ENCODE measurements around the gene MAP3K5. TPM values are rescaled to one million over a fixed set of nuclear protein-coding genes. Genes with fewer than 3 reads are reported as not detected.

Gene MAP3K5
- polyA plus RNA-seq, 2 donors = 5.2 to 5.6 TPM

DNA sequence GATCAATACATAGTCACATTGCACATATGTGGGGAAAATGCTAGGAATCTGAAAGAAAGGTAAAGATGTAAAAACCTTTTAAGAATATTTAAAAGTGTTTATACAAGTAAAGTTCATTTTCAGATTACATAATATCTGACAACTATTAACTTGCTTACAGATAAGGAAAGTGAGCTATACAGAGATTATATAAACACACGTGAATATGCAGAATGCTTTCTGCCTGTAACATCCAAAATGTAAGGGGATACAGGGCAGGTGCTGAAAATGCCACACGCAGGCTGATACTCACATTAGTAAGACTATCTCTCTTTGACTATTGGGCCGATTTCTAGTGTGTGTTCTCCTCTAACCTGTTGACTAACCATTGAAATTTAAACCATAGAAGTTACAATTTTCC is 224.1 kb downstream of the MAP3K5 start:
- Histone ChIP-seq H3K4me3 (ENCODE audit: low read depth in 1 of 2, low read length in 2 of 2) (no peak overlapping the region), H3K36me3 (ENCODE audit: control insufficient read depth in 2 of 2, insufficient read depth in 2 of 2, low read length in 1 of 2) (peaks cover 1 to 4% of the 10 kb centered on the region in 2 donors), H3K27ac (ENCODE audit: low read depth in 2 of 2, low read length in 1 of 2) (no peak overlapping the region), H3K4me1 (ENCODE audit: control insufficient read depth in 2 of 2, insufficient read depth in 2 of 2, low read length in 1 of 2) (no peaks in the 10 kb centered on the region), H3K9me3 (ENCODE audit: control insufficient read depth in 2 of 2, insufficient read depth in 1 of 2, low read depth in 1 of 2, low read length in 1 of 2) (peaks cover 0 to 5% of the 10 kb centered on the region in 2 donors), H3K27me3 (ENCODE audit: control insufficient read depth in 1 of 2, insufficient read depth in 2 of 2, low read length in 2 of 2) (no peaks in the 10 kb centered on the region)
- WGBS, 2 donors = 79 to 90% methylated on average over 3 of the region's 3 CpGs

DNA sequence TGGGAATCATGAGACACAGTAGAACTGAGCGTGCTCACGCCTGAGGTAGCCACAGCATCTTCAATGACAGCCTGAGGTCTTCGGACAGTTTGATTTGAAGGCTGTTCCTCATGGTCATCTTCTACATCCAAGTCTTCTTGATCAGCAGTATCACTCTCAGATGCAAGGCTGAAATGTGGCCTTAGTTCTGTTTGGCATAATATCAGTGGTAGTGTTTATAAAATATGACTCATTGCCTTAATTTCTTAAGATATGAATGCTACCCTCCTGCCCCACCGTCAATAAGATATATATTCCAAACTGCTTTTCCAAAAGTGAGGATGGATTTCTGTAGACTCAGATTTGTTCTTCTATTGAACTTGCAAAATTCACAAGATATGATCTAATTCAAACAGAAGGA is 224.6 kb downstream of the MAP3K5 start:
- 86 to 92% methylated on average over 4 of the region's 4 CpGs for WGBS, 2 donors
- H3K36me3 ChIP-seq (ENCODE audit: control insufficient read depth in 2 of 2, insufficient read depth in 2 of 2, low read length in 1 of 2) = peaks cover 0 to 4% of the 10 kb centered on the region in 2 donors
- no peak overlapping the region for H3K4me3 ChIP-seq (ENCODE audit: low read depth in 1 of 2, low read length in 2 of 2)
- no peaks in the 10 kb centered on the region for H3K4me1 ChIP-seq (ENCODE audit: control insufficient read depth in 2 of 2, insufficient read depth in 2 of 2, low read length in 1 of 2)
- peaks cover 0 to 5% of the 10 kb centered on the region in 2 donors for H3K9me3 ChIP-seq (ENCODE audit: control insufficient read depth in 2 of 2, insufficient read depth in 1 of 2, low read depth in 1 of 2, low read length in 1 of 2)
- no peaks in the 10 kb centered on the region for H3K27me3 ChIP-seq (ENCODE audit: control insufficient read depth in 1 of 2, insufficient read depth in 2 of 2, low read length in 2 of 2)
- H3K27ac ChIP-seq (ENCODE audit: low read depth in 2 of 2, low read length in 1 of 2) = no peak overlapping the region

DNA sequence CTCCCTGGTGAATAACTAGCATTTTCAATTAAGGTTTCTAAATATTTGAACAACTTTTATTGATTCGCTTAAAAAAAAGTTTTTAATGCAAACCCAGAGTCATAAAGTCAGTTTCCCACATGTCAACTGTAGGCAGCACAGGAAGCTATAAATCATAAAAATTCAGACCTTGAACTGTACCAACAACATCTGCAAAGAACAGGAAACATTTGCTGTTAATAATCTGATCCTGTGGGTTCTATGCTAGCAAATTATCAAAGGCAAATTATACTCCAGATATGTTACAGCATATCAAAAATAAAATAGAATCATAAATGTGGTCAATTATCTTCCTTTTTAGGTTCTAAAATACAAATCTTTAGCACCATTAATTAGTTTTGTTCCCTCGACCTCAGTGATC is 225.4 kb downstream of the MAP3K5 start:
- WGBS, 2 donors = 59 to 60% methylated on average over 2 of the region's 2 CpGs
- no peaks in the 10 kb centered on the region for H3K4me1 ChIP-seq (ENCODE audit: control insufficient read depth in 2 of 2, insufficient read depth in 2 of 2, low read length in 1 of 2)
- H3K36me3 ChIP-seq (ENCODE audit: control insufficient read depth in 2 of 2, insufficient read depth in 2 of 2, low read length in 1 of 2) = peaks cover 0 to 4% of the 10 kb centered on the region in 2 donors
- no peak overlapping the region for H3K27ac ChIP-seq (ENCODE audit: low read depth in 2 of 2, low read length in 1 of 2)
- H3K9me3 ChIP-seq (ENCODE audit: control insufficient read depth in 2 of 2, insufficient read depth in 1 of 2, low read depth in 1 of 2, low read length in 1 of 2) = peaks cover 0 to 5% of the 10 kb centered on the region in 2 donors
- no peak overlapping the region for H3K4me3 ChIP-seq (ENCODE audit: low read depth in 1 of 2, low read length in 2 of 2)
- H3K27me3 ChIP-seq (ENCODE audit: control insufficient read depth in 1 of 2, insufficient read depth in 2 of 2, low read length in 2 of 2) = no peaks in the 10 kb centered on the region

DNA sequence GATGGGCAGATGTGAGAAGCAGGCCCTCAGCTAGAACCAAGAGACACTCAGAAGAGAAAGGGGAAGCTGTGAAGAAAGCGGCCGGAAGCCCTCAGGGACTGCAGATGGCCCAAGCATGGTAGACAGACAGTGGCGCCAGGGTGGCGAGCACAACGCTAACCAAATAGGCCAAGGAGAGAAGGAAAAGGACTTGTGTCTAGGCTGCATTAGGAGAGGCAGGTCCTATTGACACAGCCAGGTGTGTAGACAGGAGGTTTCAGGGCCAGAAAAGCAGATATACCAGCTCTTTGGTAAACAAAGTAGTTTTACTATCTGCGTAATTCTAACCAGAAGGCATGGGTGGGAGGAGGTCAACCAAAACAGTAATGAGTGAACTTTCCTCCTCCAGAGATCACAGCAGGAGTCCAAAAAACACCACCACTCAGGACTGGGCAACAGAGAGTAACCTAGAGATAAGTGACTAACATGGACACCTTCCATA is 226.2 kb downstream of the MAP3K5 start:
- H3K9me3 ChIP-seq (ENCODE audit: control insufficient read depth in 2 of 2, insufficient read depth in 1 of 2, low read depth in 1 of 2, low read length in 1 of 2) = peaks cover 0 to 2% of the 10 kb centered on the region in 2 donors
- no peaks in the 10 kb centered on the region for H3K4me1 ChIP-seq (ENCODE audit: control insufficient read depth in 2 of 2, insufficient read depth in 2 of 2, low read length in 1 of 2)
- 86 to 91% methylated on average over 6 of the region's 6 CpGs for WGBS, 2 donors
- no peak overlapping the region for H3K27ac ChIP-seq (ENCODE audit: low read depth in 2 of 2, low read length in 1 of 2)
- H3K36me3 ChIP-seq (ENCODE audit: control insufficient read depth in 2 of 2, insufficient read depth in 2 of 2, low read length in 1 of 2) = peaks cover 0 to 6% of the 10 kb centered on the region in 2 donors
- H3K27me3 ChIP-seq (ENCODE audit: control insufficient read depth in 1 of 2, insufficient read depth in 2 of 2, low read length in 2 of 2) = no peaks in the 10 kb centered on the region
- H3K4me3 ChIP-seq (ENCODE audit: low read depth in 1 of 2, low read length in 2 of 2) = no peak overlapping the region

DNA sequence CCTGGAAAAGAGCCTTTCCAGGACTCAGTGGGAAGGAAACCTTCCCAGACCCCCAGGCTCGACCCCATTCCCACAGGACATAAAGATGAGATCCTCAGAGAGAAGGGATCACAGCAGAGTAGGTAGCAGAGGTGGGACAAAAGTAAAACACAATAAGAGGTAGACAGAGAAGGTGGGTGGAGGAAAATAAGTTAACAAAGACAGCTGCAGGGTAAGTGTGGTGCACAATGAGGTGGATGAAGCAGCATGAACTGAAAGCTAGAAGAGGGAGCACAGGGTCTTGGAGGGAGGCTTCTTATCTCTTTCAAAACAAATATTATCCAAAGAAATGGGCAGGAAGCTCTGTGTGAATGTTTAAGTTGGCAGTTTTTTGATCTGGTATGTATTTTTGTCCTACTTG is 228.1 kb downstream of the MAP3K5 start:
- Histone ChIP-seq H3K4me3 (ENCODE audit: low read depth in 1 of 2, low read length in 2 of 2) (no peak overlapping the region), H3K27me3 (ENCODE audit: control insufficient read depth in 1 of 2, insufficient read depth in 2 of 2, low read length in 2 of 2) (no peaks in the 10 kb centered on the region), H3K36me3 (ENCODE audit: control insufficient read depth in 2 of 2, insufficient read depth in 2 of 2, low read length in 1 of 2) (peaks cover 0 to 6% of the 10 kb centered on the region in 2 donors), H3K9me3 (ENCODE audit: control insufficient read depth in 2 of 2, insufficient read depth in 1 of 2, low read depth in 1 of 2, low read length in 1 of 2) (no peaks in the 10 kb centered on the region), H3K4me1 (ENCODE audit: control insufficient read depth in 2 of 2, insufficient read depth in 2 of 2, low read length in 1 of 2) (no peaks in the 10 kb centered on the region), H3K27ac (ENCODE audit: low read depth in 2 of 2, low read length in 1 of 2) (no peak overlapping the region)
- WGBS, 2 donors = 35 to 50% methylated on average over 1 of the region's 1 CpG

DNA sequence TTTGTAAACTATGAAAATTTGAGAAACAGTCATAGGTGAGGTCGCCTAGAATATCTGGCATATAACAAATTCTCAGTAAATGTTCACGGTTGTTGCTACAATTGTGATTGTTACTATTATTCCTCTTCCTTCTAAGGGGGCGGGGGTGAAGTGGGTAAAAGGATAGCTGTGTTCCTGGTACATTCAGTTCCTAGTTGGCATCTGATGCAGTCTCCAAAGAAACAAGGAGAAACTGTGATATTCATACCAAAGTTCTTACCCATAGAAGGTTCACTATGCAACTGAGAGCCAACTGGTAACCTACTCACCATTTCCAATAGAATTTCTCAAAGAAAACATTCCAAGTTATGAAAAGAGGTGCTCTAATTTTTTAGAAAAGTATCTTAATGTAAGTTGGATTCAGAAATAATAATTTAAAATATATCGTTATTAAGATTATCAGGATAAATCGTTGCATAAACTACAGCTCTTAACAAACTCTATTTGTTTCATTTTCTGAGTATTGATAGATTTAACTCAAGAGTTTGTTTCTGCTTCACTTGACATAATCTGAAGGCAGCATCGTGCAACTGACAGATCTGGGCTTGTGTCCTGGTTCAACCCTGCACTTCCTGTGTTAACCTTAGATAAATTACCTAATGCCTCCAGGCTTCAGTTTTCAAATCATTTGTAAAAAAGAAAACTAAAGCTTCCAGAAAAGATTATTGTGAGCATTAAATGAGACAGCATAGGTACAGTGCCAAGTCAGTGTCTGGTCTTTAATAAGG is 228.7 kb downstream of the MAP3K5 start:
- Histone ChIP-seq H3K36me3 (ENCODE audit: control insufficient read depth in 2 of 2, insufficient read depth in 2 of 2, low read length in 1 of 2) (peaks cover under 1 to 6% of the 10 kb centered on the region in 2 donors), H3K9me3 (ENCODE audit: control insufficient read depth in 2 of 2, insufficient read depth in 1 of 2, low read depth in 1 of 2, low read length in 1 of 2) (no peaks in the 10 kb centered on the region), H3K27me3 (ENCODE audit: control insufficient read depth in 1 of 2, insufficient read depth in 2 of 2, low read length in 2 of 2) (no peaks in the 10 kb centered on the region), H3K27ac (ENCODE audit: low read depth in 2 of 2, low read length in 1 of 2) (no peak overlapping the region), H3K4me3 (ENCODE audit: low read depth in 1 of 2, low read length in 2 of 2) (no peak overlapping the region), H3K4me1 (ENCODE audit: control insufficient read depth in 2 of 2, insufficient read depth in 2 of 2, low read length in 1 of 2) (no peaks in the 10 kb centered on the region)
- 58 to 66% methylated on average over 6 of the region's 6 CpGs for WGBS, 2 donors

DNA sequence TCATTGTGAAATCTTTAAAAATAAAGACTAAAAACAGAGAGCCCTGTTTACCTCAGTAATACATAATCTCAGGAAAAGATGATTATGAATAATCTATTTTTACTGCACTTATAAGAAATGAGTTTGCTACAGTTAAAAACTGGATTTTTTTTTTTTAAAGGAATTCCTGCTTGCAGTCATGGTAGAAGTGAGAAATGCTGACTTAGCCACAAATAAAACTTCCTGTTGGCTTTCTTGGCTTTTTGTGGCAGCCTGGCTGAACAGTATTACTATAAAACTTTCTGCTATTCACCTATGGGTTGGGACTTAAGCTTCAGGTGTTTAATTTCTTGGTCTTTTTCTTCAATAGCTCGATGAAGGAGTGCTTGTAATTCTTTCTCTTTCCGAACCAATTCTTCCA is 230.1 kb downstream of the MAP3K5 start:
- H3K4me1 ChIP-seq (ENCODE audit: control insufficient read depth in 2 of 2, insufficient read depth in 2 of 2, low read length in 1 of 2) = no peaks in the 10 kb centered on the region

DNA sequence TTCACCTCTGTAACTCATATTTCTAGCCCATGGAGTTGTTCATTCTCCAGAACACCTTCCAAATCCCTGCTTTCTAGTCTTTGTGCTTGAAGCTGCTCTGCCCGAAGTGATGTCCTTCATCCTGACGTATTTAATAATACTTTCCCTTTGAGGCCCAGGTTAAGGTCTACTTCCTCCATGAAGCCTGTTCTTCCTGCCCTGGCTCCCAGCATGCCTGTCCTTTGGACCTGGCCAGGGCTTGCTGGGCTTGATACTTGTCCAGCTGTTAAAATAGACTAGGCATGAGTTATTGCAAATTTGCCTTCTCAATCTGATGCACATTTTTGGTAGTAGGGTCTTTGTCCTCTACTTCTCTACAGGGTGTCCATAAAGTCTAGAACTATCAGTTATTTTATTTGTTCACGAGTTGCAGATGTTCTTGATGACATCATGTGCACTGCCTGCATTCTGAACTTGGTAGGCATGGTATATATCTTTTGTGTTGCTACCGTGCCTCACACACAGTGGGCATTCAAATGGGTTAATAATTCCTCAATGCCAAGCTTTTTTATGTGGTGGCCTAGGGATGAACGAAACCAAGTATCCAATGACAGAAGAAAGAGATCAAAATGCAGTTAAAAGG is 239.0 kb downstream of the MAP3K5 start:
- Histone ChIP-seq H3K27me3 (ENCODE audit: control insufficient read depth in 1 of 2, insufficient read depth in 2 of 2, low read length in 2 of 2) (no peaks in the 10 kb centered on the region), H3K4me3 (ENCODE audit: low read depth in 1 of 2, low read length in 2 of 2) (no peak overlapping the region), H3K27ac (ENCODE audit: low read depth in 2 of 2, low read length in 1 of 2) (no peak overlapping the region), H3K4me1 (ENCODE audit: control insufficient read depth in 2 of 2, insufficient read depth in 2 of 2, low read length in 1 of 2) (no peaks in the 10 kb centered on the region), H3K9me3 (ENCODE audit: control insufficient read depth in 2 of 2, insufficient read depth in 1 of 2, low read depth in 1 of 2, low read length in 1 of 2) (no peaks in the 10 kb centered on the region), H3K36me3 (ENCODE audit: control insufficient read depth in 2 of 2, insufficient read depth in 2 of 2, low read length in 1 of 2) (no peaks in the 10 kb centered on the region)
- WGBS, 2 donors = 75 to 87% methylated on average over 5 of the region's 5 CpGs

More for the DNA sequence above, 230.1 kb downstream of the MAP3K5 start:
- Histone ChIP-seq H3K27me3 (ENCODE audit: control insufficient read depth in 1 of 2, insufficient read depth in 2 of 2, low read length in 2 of 2) (no peaks in the 10 kb centered on the region), H3K9me3 (ENCODE audit: control insufficient read depth in 2 of 2, insufficient read depth in 1 of 2, low read depth in 1 of 2, low read length in 1 of 2) (no peaks in the 10 kb centered on the region), H3K4me3 (ENCODE audit: low read depth in 1 of 2, low read length in 2 of 2) (no peak overlapping the region), H3K36me3 (ENCODE audit: control insufficient read depth in 2 of 2, insufficient read depth in 2 of 2, low read length in 1 of 2) (peaks cover 2 to 4% of the 10 kb centered on the region in 2 donors), H3K27ac (ENCODE audit: low read depth in 2 of 2, low read length in 1 of 2) (no peak overlapping the region)
- WGBS, 2 donors = 76 to 79% methylated on average over 2 of the region's 2 CpGs

DNA sequence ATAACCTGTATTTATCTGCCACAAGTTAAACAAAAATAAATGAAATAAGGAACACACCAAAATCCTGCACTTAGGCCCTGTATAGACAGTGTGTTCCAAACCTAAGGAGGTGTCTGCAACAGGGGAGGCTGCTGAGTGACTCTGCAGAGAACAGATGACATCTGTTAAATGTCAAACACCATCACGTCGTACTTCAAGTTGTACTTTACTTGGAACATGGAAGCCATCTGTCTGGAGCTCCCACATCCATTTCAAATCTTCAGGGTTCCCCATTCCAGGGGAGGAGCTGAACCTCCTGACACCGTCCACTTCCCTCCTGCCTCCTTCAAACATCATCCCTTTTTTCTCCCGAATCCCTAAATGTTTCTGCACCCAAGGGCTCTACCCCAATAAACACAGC is 240.2 kb downstream of the MAP3K5 start:
- Histone ChIP-seq H3K4me3 (ENCODE audit: low read depth in 1 of 2, low read length in 2 of 2) (no peak overlapping the region), H3K9me3 (ENCODE audit: control insufficient read depth in 2 of 2, insufficient read depth in 1 of 2, low read depth in 1 of 2, low read length in 1 of 2) (no peaks in the 10 kb centered on the region), H3K36me3 (ENCODE audit: control insufficient read depth in 2 of 2, insufficient read depth in 2 of 2, low read length in 1 of 2) (no peaks in the 10 kb centered on the region), H3K27me3 (ENCODE audit: control insufficient read depth in 1 of 2, insufficient read depth in 2 of 2, low read length in 2 of 2) (no peaks in the 10 kb centered on the region), H3K4me1 (ENCODE audit: control insufficient read depth in 2 of 2, insufficient read depth in 2 of 2, low read length in 1 of 2) (no peaks in the 10 kb centered on the region), H3K27ac (ENCODE audit: low read depth in 2 of 2, low read length in 1 of 2) (no peak overlapping the region)
- 75 to 78% methylated on average over 4 of the region's 4 CpGs for WGBS, 2 donors

Data from esophagus (tissue), 2 donors.